ENCODE data around the gene FOXI1.

- TF ChIP-seq EP300 (IDR thresholded peaks at IDR 0.05) = no peak
- TF ChIP-seq, protein P1, sequence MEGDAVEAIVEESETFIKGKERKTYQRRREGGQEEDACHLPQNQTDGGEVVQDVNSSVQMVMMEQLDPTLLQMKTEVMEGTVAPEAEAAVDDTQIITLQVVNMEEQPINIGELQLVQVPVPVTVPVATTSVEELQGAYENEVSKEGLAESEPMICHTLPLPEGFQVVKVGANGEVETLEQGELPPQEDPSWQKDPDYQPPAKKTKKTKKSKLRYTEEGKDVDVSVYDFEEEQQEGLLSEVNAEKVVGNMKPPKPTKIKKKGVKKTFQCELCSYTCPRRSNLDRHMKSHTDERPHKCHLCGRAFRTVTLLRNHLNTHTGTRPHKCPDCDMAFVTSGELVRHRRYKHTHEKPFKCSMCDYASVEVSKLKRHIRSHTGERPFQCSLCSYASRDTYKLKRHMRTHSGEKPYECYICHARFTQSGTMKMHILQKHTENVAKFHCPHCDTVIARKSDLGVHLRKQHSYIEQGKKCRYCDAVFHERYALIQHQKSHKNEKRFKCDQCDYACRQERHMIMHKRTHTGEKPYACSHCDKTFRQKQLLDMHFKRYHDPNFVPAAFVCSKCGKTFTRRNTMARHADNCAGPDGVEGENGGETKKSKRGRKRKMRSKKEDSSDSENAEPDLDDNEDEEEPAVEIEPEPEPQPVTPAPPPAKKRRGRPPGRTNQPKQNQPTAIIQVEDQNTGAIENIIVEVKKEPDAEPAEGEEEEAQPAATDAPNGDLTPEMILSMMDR (IDR thresholded peaks at IDR 0.05) = no peak
Observed at GRCh38 chr5:170109059-170110031, 3.6 kb downstream of the FOXI1 start.
